B cell (primary cell): ENCODE results near the gene ZNF326.

ENCODE experiments used
- CTCF ChIP-seq: fragments of 200-600 bp; IDR thresholded peaks from one replicate; pipeline ENCODE4 v1.8.0; 2022; ENCODE audit warnings: antibody characterized with exemption, mild to moderate bottlenecking
- EZH2 ChIP-seq: IDR thresholded peaks from 2 replicates; pipeline ENCODE4 v1.6.1; 2012; ENCODE audit warnings: borderline replicate concordance, low read depth, mild to moderate bottlenecking, moderate library complexity, low read length; ENCODE audit not compliant: insufficient read depth, poor library complexity, severe bottlenecking

GRCh38 chr1:89953131-89953626 is 41.7 kb upstream of the ZNF326 start:
- no peak for TF ChIP-seq CTCF
- TF ChIP-seq EZH2, result no peak
